GM23248 (cell line): ENCODE measurements around the gene CST11.

Source experiments
- EZH2 ChIP-seq: fragments of 200-600 bp; sonication (generic); IDR thresholded peaks from 2 replicates; pipeline ENCODE4 v1.6.1; 2018; ENCODE audit warnings: antibody characterized with exemption, mild to moderate bottlenecking; ENCODE audit not compliant: insufficient read depth, poor library complexity, severe bottlenecking
- EZH2phosphoT487 ChIP-seq: fragments of 200-600 bp; sonication (generic); IDR thresholded peaks from 2 replicates; pipeline ENCODE4 v1.6.1; 2018; ENCODE audit warnings: antibody characterized with exemption, moderate library complexity, mild to moderate bottlenecking, low read depth; ENCODE audit not compliant: insufficient read depth

GRCh38 chr20:23492292-23492691, 39.6 kb upstream of the CST11 start:
- TF ChIP-seq EZH2, result no peak
- TF ChIP-seq EZH2phosphoT487, result no peak
